ENCODE measurements around the gene PCCA.
"Not testable (repeated sequence)": the region's sequence is repeated elsewhere in the genome, so short reads cannot be mapped to it uniquely, and the experiment has no call there.

The PCCA gene

GRCh38 chr13:100088273-100088643 is 635 bp upstream of the PCCA start:
- no peak for TF ChIP-seq CTCF (IDR thresholded peaks at IDR 0.05; ENCODE audit: extremely low read depth, insufficient read depth, missing control alignments)
- in situ Hi-C loops (cut with MboI; ENCODE audit: low pct_unique_long_range_greater_than_20kb, low sequenced_read_pairs, unreplicated experiment): no loop called here
- no peak for DNase-seq (ENCODE audit: low spot score)

- in situ Hi-C loops (cut with MboI; ENCODE audit: low pct_unique_long_range_greater_than_20kb, low sequenced_read_pairs, unreplicated experiment): no loop called here
- TF ChIP-seq CTCF (IDR thresholded peaks at IDR 0.05; ENCODE audit: extremely low read depth, insufficient read depth, missing control alignments): no peak
- DNase-seq (ENCODE audit: low spot score): peak; percentile 45
These were observed 656 bp downstream of the PCCA start for GRCh38 chr13:100089465-100090032.

GRCh38 chr13:100090861-100091260 is 2.0 kb downstream of the PCCA start:
- no peak for TF ChIP-seq CTCF (IDR thresholded peaks at IDR 0.05; ENCODE audit: extremely low read depth, insufficient read depth, missing control alignments)
- in situ Hi-C loops (cut with MboI; ENCODE audit: low pct_unique_long_range_greater_than_20kb, low sequenced_read_pairs, unreplicated experiment): no loop called here

GRCh38 chr13:100091391-100091790 is 2.5 kb downstream of the PCCA start:
- DNase-seq (ENCODE audit: low spot score): no peak
- TF ChIP-seq CTCF (IDR thresholded peaks at IDR 0.05; ENCODE audit: extremely low read depth, insufficient read depth, missing control alignments): no peak
- in situ Hi-C loops (cut with MboI; ENCODE audit: low pct_unique_long_range_greater_than_20kb, low sequenced_read_pairs, unreplicated experiment): no loop called here

More at GRCh38 chr13:100090861-100091260, 2.0 kb downstream of the PCCA start:
- DNase-seq (ENCODE audit: low spot score): no peak

GRCh38 chr13:100092273-100092672 is 3.4 kb downstream of the PCCA start:
- DNase-seq (ENCODE audit: low spot score); in situ Hi-C loops (cut with MboI; ENCODE audit: low pct_unique_long_range_greater_than_20kb, low sequenced_read_pairs, unreplicated experiment): not testable (repeated sequence)

GRCh38 chr13:100095498-100095897 is 6.6 kb downstream of the PCCA start:
- no peak for TF ChIP-seq CTCF (IDR thresholded peaks at IDR 0.05; ENCODE audit: extremely low read depth, insufficient read depth, missing control alignments)
- no peak for DNase-seq (ENCODE audit: low spot score)
- in situ Hi-C loops (cut with MboI; ENCODE audit: low pct_unique_long_range_greater_than_20kb, low sequenced_read_pairs, unreplicated experiment): no loop called here

- TF ChIP-seq CTCF (IDR thresholded peaks at IDR 0.05; ENCODE audit: extremely low read depth, insufficient read depth, missing control alignments): no peak
- in situ Hi-C loops (cut with MboI; ENCODE audit: low pct_unique_long_range_greater_than_20kb, low sequenced_read_pairs, unreplicated experiment): no loop called here
- DNase-seq (ENCODE audit: low spot score): no peak
These were observed 7.6 kb downstream of the PCCA start for GRCh38 chr13:100096526-100096925.
